HG02884 (cell line): ENCODE results near the gene PTPA.

ENCODE experiments used
- ATAC-seq: cut with Tn5 transposase; IDR thresholded peaks from one replicate; pipeline ENCODE4 v1.9.1; 2021; ENCODE audit warnings: mild to moderate bottlenecking, moderate library complexity; ENCODE audit not compliant: unreplicated experiment

PTPA gene

GRCh38 chr9:129136446-129137035 is 25.3 kb downstream of the PTPA start:
- no peak for ATAC-seq

- ATAC-seq: no peak
Observed at GRCh38 chr9:129137292-129138143, 26.3 kb downstream of the PTPA start.

DNA sequence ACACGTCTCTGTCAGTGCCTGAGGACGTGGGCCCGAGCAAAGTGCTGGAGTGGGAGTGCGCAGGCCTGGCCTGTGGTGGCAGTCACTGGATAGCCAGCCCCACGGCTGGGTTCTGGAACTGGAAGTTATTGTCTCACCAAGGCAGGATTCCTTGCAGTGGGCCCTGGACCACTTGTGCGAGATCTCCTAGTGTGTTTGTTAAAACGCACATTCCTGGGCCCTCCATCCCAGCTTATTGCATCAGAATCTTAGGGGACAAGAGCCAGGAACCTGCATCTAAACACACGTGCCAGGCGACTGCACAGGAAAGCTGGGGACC is 26.9 kb downstream of the PTPA start:
- ATAC-seq: no peak

DNA sequence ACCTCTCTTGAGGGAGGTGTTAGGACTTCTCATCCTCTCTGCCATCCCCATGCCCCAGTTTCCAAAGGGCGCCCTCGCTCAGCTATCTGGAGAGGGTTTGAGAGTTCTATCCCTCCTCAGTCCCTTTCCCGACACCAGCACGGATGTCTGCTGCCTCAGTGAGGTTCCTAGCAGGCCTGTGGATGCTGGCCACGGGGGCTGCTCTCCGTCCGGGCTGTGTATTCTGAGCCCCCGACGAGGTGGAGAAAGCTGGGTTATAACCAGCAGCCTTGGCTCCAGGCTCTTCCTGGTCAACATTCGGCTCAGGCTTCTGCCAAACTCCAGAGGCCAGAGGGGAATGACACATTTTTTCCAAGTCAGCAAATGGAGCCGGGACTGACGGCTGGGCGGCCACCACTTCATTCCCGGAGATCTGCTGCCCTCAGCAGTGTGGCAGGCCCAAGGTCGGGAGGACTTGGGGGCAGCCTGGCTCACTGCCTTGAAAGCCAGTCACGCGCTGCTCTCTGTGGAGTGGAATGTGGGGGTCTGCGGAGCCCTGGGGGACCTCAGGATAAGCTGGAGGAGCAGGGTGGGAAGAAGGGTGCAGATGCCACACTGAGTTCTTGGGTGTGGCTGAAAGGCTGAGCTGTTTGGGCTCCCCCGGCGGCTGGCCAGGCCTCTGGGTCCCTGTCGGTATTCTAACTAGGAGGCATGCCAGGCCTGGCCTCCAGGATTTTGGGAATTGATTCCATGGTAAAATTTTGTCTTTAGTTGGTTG is 27.4 kb downstream of the PTPA start:
- no peak for ATAC-seq

DNA sequence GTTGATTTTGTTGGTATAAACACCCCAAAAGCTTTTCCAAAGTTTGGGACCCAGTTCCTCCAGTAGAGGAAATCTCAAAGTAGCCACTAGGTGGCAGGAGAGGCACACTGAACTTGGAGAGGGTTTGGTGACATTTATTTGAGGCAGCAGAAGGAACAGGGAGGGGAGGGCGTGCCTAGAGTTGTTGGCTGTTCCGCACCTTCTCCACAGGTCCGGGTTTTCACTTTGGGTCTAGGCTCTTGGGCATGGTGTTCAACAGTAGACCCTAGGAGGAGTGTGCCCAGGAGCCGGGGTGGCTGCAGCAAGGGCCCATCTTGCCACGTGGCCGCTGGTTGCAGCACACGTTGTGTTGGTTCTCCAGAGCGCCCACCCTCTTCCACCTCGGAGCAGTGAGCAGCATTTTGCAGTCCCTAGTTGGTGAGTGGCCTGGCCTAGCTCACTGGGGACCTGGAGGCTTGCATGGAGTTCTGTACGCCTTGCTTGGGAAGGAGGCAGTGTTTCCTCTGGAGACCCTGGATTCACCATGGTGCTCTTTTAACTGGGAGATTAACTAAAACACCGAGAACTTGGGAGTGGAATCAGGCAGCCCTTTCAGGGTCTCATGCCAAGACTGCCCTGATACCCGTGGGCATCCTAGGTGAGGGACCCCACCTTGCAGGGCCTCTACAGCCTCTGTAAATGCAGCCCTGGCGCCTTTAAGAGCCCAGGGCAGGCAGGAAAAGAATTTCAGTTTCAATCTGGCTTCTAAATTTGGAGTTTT is 28.2 kb downstream of the PTPA start:
- no peak for ATAC-seq

DNA sequence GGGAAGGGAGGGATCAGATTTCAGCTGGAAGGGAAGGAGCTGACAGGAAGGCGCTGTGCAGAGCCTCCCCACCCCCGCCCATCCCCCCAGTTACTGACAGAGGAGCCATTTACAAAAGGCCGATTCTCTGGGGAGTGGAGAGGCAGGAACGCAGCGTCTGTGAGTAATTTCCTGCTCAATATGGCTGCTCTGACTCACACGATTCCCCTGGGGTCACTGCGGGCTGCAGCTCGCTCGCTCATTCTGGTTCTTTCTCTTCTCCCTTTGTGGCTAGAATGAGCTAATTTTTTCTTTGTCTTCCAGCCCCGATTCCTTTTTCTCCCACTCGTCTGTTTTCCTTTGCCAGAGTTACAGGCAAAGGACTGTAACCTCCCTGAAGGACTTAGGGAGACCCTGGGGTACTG is 28.8 kb downstream of the PTPA start:
- peak; percentile 74 for ATAC-seq

DNA sequence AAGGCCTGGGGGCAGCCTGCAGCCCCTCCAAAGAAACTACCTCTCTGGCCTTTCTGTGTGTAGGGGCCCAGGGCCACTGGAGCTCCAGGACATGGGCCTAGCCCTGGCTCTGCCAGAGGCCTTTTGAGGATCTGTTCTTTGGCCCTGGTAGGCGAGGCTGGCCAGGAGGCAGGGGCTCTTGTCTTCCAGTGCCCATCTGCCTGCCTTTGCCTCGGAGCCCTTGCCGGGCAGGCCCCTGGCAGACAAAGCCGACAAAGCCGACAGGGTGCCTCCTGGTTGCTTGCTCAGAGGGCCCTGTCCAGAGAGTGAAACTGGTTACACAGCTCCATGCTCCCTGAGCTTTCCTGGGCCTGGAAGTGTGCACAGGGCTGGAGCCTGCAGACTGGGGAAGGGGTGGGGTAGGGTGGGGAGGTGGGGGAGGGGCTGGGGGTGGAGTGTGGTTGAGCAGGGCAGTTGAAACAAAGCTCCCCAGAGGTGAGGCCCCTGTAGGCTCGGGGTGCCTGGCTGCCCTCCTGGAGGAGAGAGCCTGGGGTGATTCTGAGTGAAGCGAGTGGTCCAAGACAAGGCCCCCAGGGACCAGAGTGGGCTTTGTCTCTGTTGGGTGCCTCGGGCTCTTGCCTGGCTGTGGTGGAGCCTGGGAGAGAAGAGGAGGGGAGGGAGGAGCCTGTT is 29.3 kb downstream of the PTPA start:
- ATAC-seq: peak; percentile 13

DNA sequence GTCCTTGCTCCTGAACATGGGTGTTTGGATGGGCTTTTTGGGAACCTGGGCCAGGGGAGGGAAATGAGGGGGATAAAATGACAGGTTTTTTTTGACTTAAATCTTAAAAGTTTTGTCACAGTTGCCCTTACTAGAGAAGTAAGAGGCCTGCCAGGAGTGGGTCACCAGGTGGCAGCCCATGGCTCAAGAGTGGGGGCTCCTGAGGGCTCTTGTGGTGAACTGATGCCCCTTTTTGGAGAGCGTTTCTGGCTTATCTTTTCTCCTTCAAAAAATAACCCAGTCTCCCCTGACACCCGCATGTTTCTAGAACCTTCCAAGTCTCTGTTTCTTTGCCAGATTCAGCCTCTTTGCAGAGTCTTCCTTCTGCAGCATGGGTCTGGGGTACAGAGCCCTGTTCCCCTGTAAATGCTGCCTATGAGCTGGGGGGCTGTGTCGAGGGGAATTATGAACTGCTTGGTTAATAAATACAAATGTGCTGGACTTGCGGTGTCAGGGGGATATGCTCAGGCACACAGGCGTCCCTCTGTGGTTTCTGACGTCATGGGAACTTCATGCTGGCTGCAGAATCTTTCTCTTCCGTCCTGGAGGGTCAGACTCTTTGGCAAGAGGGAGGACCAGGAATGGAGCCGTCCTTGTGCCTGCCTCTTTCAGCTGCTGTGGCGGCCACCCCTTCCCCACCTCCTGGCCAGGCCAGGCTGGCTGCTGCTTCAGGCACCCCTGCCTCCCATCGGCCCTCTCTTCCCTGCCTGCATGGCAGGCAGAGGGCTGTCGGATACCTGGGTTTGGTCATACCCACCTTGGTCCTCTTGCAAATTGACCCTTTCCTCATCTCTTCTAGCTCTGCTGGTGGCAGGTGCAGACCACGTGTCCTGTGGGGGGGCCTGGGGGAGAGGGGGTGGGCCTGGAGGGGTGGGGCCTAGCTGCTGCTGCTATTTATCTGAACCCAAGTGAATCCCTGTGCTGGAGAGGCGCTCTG is 30.1 kb downstream of the PTPA start:
- ATAC-seq: no peak

DNA sequence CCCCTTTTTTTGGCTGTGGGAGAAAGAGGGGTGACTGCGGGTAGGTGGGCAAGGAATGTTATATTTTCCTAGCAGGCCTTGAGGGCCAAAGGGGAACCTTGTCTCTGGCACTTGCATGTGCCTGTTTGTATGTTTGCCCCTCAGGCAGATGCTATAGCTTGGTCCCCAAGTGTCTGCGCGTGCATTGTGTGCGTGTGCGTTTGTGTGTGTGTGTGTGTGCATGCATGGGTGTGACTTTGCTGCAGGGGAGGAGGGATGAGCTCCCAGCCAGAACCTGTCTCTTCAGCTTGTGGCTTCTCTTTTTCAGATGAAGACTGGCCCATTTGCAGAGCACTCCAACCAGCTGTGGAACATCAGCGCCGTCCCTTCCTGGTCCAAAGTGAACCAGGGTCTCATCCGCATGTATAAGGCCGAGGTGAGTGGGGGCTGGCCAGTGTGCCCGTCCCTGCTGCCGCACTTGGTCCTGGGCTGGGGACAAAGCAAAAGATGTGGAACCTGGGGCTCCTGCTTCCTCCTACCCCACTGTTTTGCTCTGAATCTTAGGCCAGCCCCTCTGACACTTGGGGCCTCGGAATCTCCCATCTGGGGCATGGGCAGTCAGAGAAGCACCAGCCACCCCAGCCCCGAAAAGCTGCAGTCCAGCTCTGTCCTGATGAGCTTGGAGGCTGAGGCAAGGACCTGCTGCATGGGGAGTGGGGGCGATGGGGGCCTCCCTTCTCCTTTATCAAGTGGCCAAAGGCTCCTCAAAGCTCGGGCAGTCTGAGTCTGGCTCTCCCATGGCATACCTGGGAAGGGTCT is 31.1 kb downstream of the PTPA start:
- ATAC-seq: no peak

GRCh38 chr9:129143031-129143927 is 32.1 kb downstream of the PTPA start:
- no peak for ATAC-seq

DNA sequence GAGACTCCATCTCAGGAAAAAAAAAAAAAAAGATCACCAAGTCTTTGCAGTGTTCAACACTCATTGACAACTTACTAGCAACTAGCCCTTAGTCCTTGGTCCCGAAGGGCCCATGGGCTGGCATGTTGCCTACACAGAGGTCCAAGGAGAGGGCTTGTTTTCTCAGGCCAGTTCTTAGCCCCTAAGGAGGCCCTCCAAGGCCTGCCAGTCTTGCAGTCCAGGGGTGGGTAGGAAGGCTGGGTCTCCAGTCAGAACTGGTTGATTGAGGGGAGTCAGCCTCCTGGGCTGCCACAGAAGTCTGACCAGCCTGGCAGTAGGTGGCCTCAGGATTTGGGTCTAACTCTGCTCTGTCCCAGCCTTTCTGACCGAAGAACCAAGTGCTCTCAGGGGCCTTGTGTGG is 34.1 kb downstream of the PTPA start:
- ATAC-seq: no peak

DNA sequence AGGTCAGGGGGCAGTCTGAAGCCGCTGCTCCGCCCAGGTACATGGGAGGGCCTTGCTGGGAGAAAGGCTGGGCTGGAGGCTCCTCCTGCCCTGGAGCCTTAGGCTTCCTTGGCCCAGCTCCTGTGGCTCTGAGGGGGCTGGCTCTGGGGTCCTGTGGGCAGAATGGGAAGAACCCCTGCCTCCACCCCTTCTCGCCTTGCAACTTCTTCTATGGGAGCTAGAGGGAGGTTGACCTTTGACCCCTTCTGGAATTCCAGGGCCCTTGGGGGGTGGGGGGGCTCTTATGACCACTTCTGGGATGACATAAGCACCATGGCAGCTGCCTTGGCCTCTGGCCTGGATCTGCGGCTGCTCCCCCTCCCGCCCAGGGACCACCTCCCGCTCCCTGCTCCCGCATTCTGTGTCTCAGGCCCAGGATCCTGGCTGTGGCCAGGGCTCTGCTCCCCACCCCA is 34.7 kb downstream of the PTPA start:
- no peak for ATAC-seq

- ATAC-seq: no peak
Observed at GRCh38 chr9:129146441-129146941, 35.3 kb downstream of the PTPA start.

GRCh38 chr9:129148463-129149204 is 37.4 kb downstream of the PTPA start:
- ATAC-seq: no peak

GRCh38 chr9:129149442-129149841 is 38.2 kb downstream of the PTPA start:
- ATAC-seq: no peak

DNA sequence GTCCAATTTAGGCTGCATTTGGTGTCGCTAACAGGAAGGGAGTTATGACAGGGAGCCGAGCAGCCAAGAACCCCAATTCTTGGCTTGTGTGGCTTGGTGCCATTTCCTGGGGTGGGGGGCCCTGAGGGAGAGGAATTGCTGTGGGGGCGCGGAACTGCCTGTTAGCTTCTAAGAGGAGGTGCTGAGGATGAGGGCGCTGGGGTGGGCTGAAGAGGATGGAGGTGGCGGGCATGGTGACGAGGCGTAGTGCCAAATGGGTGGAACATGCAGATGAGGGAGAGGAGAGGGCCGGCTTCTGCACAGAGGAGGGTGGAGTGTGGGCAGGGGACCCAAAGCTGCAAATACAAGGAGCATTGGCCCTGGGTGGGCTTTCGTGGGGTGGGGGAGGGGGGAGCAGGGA is 38.9 kb downstream of the PTPA start:
- no peak for ATAC-seq
